ENCODE results near the gene P4HA1.

Gene P4HA1

DNA sequence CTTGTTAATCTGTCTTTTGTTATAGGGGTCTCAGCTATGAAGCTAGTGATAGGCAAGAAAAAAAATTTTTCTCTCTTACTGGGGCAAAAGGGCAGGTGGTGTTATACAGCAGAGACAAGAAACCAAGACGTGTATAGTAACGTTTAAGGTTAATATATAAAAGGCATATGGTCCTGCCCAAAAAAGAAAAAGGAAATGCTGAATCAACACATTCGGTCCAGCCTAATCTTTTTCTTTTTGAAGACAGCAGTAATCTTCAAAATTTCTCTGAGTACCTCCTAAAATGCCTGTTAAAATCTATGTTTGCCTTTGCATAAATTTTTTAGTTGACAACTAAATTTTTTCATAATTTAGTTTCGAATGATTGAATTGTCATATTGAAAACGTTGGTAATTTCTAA lies 54.5 kb downstream of the P4HA1 start:
- TF ChIP-seq GATA3 (IDR thresholded peaks at IDR 0.05; ENCODE audit: low read depth, low read length) (no peak), GATA2 (IDR thresholded peaks at IDR 0.05; ENCODE audit: low read depth, low read length) (no peak)

DNA sequence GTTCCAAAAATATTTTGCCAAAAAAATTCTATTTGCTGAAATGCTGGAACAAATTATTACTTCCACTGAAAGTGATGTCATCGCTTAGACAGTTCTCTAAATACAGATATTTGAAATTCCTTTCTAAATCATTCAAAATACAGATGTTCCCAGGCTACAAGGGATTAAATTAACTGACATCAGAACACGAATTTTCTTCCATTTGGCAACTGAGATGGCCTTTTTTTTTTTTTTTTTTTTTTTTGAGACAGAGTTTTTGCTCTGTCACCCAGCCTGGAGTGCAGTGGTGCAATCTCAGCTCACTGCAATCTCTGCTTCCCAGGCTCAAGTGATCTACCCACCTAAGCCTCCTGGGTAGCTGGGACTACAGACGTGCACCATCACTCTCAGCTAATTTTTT lies 57.0 kb downstream of the P4HA1 start:
- TF ChIP-seq GATA3 (IDR thresholded peaks at IDR 0.05; ENCODE audit: low read depth, low read length) (no peak), GATA2 (IDR thresholded peaks at IDR 0.05; ENCODE audit: low read depth, low read length) (no peak)

DNA sequence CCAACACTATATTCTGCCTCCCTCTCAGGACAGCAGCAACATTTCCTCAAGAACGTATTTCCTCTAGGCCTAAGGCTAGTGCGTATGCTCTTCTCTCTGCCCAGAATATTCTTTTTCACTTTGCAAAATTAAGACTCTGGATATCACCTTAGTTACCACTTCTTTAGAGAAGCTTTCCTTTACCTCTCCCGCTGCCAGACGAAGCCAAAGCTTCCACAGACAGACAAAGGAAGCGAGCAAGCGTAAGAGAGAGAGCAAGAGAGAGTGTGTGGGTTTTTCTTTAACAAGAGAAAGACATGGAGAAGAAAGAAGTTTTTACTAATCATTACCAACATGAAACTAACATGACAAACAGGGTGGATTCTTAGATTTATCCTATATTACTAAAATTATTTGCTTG lies 64.1 kb downstream of the P4HA1 start:
- no peak for TF ChIP-seq GATA3 (IDR thresholded peaks at IDR 0.05; ENCODE audit: low read depth, low read length)
- no peak for TF ChIP-seq GATA2 (IDR thresholded peaks at IDR 0.05; ENCODE audit: low read depth, low read length)

DNA sequence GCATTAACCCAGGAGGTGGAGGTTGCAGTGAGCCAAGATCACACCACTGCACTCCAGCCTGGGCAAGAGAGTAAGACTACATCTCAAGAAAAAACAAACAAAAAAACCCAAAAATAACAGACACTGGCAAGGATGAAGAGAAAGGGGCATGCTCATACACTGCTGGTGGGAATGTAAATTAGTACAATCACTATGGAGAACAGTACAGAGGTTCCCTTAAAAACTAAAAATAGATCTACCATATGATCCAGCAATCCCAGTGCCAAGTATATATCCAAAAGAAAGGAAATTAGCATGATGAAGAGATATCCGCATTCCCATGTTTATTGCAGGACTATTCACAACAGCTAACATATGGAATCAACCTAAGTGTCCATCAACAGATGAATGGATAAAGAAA lies 75.6 kb downstream of the P4HA1 start:
- no peak for TF ChIP-seq GATA3 (IDR thresholded peaks at IDR 0.05; ENCODE audit: low read depth, low read length)
- TF ChIP-seq GATA2 (IDR thresholded peaks at IDR 0.05; ENCODE audit: low read depth, low read length): no peak

DNA sequence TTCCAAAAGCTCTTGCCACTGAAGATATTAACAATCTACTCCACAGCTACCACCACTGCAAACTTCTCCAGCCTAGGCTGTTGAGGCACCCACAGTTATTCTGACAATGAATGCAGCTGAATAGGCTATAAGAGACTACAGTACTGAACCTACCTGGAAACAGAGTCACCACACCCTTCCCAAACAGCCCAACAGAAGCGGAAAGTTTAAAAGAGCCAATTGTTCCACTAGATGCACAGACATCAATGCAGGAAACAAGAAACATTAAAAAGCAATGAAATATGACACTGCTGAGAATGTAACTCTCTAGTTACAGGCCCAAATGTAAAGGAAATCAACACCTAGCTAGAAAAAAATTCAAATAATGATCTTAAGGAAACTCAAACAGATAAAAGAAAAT lies 77.6 kb downstream of the P4HA1 start:
- TF ChIP-seq GATA3 (IDR thresholded peaks at IDR 0.05; ENCODE audit: low read depth, low read length): no peak
- no peak for TF ChIP-seq GATA2 (IDR thresholded peaks at IDR 0.05; ENCODE audit: low read depth, low read length)

DNA sequence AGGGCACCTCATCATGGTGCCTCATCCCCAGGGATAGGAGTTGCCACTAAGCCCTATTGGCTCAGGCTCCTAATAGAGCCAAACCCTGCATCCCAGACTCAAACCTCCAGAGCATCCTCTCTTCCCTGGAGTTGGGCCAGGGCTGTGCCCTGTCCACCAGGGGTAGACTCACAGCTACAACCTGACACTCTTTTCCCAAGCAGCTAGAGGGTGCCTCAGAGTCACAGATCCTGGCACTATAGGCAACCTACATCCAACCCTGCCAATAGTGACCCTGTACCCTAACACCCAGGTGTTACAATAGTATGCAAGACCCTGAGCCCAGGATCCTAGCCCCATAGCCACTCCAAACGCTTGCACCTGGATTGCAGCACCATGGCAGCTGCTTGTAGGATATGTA lies 78.0 kb downstream of the P4HA1 start:
- TF ChIP-seq GATA3 (IDR thresholded peaks at IDR 0.05; ENCODE audit: low read depth, low read length) (no peak), GATA2 (IDR thresholded peaks at IDR 0.05; ENCODE audit: low read depth, low read length) (no peak)

DNA sequence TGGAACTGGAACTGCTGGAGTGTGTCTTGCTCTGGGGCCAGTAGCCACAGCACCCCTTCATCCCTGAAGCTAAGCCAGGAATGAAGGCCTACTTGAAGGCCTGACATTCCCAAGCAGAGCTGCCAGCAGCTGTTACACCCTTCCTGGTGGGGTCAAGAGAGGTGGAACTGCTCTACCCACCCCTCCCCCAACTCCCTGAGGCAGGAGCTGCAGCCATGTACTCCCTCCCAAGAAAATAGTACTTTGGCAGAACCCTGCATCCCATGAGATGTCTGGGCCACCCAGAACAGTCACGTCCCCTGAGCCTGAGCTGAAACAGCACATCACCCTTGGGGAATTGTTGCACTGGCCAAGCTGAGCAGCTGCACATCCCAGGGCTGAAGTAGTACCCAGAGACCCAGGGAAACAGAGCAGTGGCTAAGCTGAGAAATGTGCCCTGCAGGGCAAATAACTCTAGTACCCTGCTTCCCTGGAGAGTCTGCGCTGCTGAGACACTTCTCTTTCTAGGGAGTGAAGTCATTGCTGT lies 78.6 kb downstream of the P4HA1 start:
- TF ChIP-seq GATA3 (IDR thresholded peaks at IDR 0.05; ENCODE audit: low read depth, low read length) (no peak), GATA2 (IDR thresholded peaks at IDR 0.05; ENCODE audit: low read depth, low read length) (no peak)

DNA sequence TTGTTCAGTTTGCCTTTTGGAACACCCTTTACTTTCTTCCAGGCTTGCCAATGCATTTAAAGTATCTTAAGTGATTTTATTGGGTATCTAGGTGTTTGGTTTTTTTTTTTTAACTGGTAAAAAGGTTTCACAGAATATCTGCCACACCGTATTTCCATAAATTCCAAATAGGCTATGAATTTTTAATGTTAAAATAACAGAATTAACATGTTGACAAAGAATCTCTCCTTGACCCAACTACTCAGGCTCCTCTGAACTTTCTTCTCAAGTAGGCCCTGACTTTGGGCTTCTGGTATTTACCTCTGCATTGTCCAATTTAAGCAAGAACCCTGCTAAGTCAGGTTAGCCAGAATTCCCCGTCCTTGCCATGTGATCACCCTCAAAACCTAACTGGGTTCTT lies 80.9 kb downstream of the P4HA1 start:
- TF ChIP-seq GATA3 (IDR thresholded peaks at IDR 0.05; ENCODE audit: low read depth, low read length): no peak
- no peak for TF ChIP-seq GATA2 (IDR thresholded peaks at IDR 0.05; ENCODE audit: low read depth, low read length)

DNA sequence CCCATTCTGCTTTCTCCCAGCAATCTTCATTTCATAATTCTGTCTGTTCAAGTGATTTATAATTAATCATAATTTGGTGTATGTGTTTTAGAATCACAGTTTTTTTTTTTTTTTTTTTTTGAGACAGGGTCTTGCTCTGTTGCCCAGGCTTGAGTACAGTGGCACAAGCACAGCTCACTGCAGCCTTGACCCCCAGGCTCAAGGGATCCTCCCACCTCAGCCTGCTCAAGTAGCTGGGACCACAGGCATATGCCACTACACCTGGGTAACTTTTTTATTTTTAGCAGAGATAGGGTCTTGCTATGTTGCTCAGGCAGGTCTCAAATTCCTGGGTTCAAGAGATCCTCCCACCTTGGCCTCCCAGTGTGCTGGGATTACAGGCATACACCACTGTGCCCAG lies 92.8 kb downstream of the P4HA1 start:
- TF ChIP-seq GATA2 (IDR thresholded peaks at IDR 0.05; ENCODE audit: low read depth, low read length) (no peak), GATA3 (IDR thresholded peaks at IDR 0.05; ENCODE audit: low read depth, low read length) (no peak)

DNA sequence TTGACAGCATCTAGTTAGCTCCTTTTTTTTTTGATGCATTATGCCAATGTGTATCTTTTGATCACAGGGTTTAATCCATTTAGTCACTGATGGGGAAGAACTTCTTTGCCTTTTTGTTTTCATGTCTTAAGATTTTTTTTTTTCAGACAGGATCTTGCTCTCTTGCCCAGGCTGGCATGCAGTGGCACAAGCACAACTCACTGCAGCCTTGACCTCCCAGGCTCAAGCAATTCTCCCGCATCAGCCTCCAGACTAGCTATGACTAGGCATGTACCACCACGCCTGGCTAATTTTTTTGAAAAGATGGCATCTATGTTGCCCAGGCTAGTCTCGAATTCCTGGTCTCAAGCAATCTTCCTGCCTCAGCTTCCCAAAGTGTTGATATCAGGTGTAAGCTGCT lies 95.7 kb downstream of the P4HA1 start:
- TF ChIP-seq GATA3 (IDR thresholded peaks at IDR 0.05; ENCODE audit: low read depth, low read length) (no peak), GATA2 (IDR thresholded peaks at IDR 0.05; ENCODE audit: low read depth, low read length) (no peak)

DNA sequence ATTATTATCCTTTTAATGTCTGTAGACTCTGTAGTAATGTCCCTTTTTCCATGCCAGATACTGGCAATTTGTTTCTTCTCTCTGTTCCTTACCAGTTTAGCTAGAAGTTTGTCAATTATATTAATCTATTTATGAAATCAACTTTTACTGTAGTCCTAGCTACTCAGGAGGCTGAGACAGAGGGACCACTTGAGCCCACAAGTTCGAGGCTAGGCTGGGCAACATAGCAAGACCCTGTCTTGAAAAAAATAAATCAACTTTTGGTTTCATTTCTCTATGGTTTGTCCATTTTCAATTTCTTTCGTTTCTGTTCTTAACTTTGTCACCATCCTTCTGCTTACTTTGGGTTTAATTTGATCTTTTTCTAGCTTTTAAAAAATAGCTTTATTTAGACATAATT lies 99.6 kb downstream of the P4HA1 start:
- TF ChIP-seq GATA3 (IDR thresholded peaks at IDR 0.05; ENCODE audit: low read depth, low read length) (no peak), GATA2 (IDR thresholded peaks at IDR 0.05; ENCODE audit: low read depth, low read length) (no peak)

DNA sequence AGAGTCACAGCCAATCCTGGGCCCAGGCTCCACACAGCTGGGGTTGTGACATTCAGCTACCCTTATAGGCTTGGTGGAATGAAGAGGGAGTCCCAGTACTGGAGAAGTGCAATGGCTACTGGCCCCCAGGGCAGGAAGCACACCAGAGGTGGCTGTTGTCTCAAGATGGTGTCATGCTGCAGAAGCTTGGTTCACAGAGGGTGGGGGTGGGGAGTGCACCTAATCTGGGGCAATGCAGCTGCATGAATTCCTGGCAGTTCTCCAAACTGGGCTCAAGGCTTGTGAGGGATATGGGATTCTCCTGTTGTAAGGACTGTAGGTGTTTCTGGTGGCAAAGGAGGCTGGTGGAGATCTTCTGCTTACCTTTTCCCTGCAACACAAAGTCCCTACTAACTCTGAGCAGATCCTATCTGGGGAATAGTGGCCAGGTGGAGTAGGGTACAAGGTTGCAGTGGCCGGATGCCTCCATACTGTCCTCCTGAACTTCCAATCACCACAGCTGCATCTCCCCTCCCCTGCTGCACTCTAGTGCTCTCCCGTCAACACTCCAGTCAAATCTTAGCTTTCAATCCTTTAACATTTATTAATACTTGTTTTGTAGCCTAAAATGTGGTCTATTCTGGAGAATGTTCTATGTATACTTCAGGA lies 114.7 kb downstream of the P4HA1 start:
- no peak for TF ChIP-seq GATA2 (IDR thresholded peaks at IDR 0.05; ENCODE audit: low read depth, low read length)

DNA sequence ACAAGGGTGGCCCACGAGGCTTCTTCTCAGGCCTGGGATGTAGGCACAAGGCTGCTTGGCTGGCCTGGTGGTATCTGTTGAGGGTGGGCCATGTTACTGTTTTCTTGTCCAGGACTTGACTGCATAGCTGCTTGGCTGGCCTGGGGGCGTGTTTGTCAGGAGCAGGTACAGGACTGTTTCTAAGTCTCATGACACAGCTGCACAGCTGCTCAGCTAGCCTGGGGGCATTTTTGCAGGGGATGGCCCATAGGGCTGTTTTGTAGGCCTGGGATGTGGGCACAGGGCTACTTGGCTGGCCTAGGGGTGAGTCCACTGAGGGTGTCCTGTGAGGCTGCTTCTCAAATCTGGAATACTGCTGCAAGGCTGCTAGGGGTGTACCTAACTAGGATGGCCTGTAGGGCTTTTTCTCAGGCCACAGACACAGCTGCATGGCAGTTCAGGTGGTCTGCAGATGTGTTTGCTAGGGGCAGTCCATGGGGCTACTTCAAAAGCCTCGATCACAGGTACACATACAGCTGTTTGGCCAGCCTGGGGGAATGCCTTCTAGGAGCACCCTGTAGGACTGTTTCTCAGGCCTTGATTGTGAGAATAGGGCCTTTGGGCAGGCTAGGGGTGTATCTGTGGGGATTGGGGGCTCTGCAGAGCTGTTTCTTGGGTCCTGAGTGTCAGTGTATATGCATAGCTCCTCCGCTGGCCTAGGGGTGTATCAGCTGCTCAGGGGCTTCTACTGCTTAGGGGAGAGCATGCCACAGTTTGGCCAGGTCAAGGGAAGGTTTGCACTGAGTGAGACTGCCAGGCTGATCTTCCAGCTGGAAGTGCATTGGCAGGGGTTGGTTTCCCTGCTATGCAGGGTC lies 115.4 kb downstream of the P4HA1 start:
- TF ChIP-seq GATA3 (IDR thresholded peaks at IDR 0.05; ENCODE audit: low read depth, low read length): no peak
- no peak for TF ChIP-seq GATA2 (IDR thresholded peaks at IDR 0.05; ENCODE audit: low read depth, low read length)

DNA sequence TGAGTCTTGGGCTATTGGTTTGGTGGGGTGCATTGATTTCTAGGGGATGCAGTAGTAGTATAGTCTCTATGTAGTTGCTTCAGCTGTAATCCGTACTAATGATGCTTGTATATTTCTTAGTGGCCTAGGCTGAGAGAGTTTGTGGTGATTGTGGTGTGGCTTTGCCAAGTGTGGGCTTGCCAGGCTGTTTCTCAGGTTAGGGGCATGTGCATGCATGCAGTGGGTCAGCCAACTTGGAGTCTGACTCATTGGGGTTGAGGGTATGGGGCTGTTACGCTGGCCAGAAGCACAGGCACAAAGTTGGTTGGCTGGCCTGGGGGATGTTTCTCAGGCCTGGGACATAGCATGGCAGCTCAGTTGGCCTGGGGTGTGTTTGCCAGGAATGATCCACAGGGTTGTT lies 116.3 kb downstream of the P4HA1 start:
- TF ChIP-seq GATA2 (IDR thresholded peaks at IDR 0.05; ENCODE audit: low read depth, low read length): no peak
- TF ChIP-seq GATA3 (IDR thresholded peaks at IDR 0.05; ENCODE audit: low read depth, low read length): no peak

DNA sequence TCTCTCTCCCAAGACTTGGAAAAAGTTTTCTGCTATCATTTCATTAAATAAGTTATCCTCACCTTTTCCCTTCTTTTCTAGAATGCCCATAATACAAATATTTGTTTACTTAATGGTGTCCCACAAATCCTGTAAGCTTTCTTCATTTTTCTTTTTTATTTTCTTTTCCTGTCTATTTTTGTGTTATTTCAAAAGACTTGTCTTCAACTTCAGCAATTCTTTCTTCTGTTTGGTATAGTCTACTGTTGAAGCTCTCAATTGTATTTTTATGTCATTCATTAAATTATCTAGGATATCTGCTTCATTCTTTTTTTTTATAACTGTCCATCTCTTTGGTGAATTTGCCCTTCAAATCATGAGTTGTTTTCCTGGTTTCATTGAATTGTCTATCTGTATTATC lies 117.0 kb downstream of the P4HA1 start:
- TF ChIP-seq GATA3 (IDR thresholded peaks at IDR 0.05; ENCODE audit: low read depth, low read length) (no peak), GATA2 (IDR thresholded peaks at IDR 0.05; ENCODE audit: low read depth, low read length) (no peak)
